GM19043 (cell line): Measurements from ENCODE around the gene ESYT3.
"Not testable (repeated sequence)": the region's sequence is repeated elsewhere in the genome, so short reads cannot be mapped to it uniquely, and the experiment has no call there.

Experiments used
- ATAC-seq: cut with Tn5 transposase; IDR thresholded peaks from one replicate; pipeline ENCODE4 v1.9.1; 2021; ENCODE audit warnings: low read depth; ENCODE audit not compliant: unreplicated experiment

The ESYT3 gene

GRCh38 chr3:138441256-138441655, 6.8 kb downstream of the ESYT3 start:
- no peak for ATAC-seq

- ATAC-seq: no peak
Measured at GRCh38 chr3:138441742-138442141, 7.3 kb downstream of the ESYT3 start.

- ATAC-seq: no peak
Measured at GRCh38 chr3:138442433-138442832, 8.0 kb downstream of the ESYT3 start.

- ATAC-seq: no peak
Measured at GRCh38 chr3:138443091-138443490, 8.7 kb downstream of the ESYT3 start.

- ATAC-seq: no peak
Measured at GRCh38 chr3:138443521-138444503, 9.4 kb downstream of the ESYT3 start.

- no peak for ATAC-seq
Measured at GRCh38 chr3:138445236-138445635, 10.8 kb downstream of the ESYT3 start.

GRCh38 chr3:138445654-138446053, 11.2 kb downstream of the ESYT3 start:
- no peak for ATAC-seq

GRCh38 chr3:138448631-138449030, 14.2 kb downstream of the ESYT3 start:
- no peak for ATAC-seq

- no peak for ATAC-seq
Measured at GRCh38 chr3:138449490-138449889, 15.1 kb downstream of the ESYT3 start.

- no peak for ATAC-seq
Measured at GRCh38 chr3:138450181-138450580, 15.8 kb downstream of the ESYT3 start.

GRCh38 chr3:138450704-138451424, 16.4 kb downstream of the ESYT3 start:
- ATAC-seq: no peak

GRCh38 chr3:138451595-138452162, 17.3 kb downstream of the ESYT3 start:
- ATAC-seq: no peak

GRCh38 chr3:138452436-138452835, 18.0 kb downstream of the ESYT3 start:
- no peak for ATAC-seq

- ATAC-seq: not testable (repeated sequence)
Measured at GRCh38 chr3:138453940-138454339, 19.5 kb downstream of the ESYT3 start.

GRCh38 chr3:138455801-138456716, 21.6 kb downstream of the ESYT3 start:
- ATAC-seq: no peak

- no peak for ATAC-seq
Measured at GRCh38 chr3:138456961-138457862, 22.8 kb downstream of the ESYT3 start.

- no peak for ATAC-seq
Measured at GRCh38 chr3:138457863-138458735, 23.7 kb downstream of the ESYT3 start.

GRCh38 chr3:138458774-138459499, 24.5 kb downstream of the ESYT3 start:
- ATAC-seq: no peak
